ENCODE results near the gene ST6GALNAC3.

ST6GALNAC3 gene

DNA sequence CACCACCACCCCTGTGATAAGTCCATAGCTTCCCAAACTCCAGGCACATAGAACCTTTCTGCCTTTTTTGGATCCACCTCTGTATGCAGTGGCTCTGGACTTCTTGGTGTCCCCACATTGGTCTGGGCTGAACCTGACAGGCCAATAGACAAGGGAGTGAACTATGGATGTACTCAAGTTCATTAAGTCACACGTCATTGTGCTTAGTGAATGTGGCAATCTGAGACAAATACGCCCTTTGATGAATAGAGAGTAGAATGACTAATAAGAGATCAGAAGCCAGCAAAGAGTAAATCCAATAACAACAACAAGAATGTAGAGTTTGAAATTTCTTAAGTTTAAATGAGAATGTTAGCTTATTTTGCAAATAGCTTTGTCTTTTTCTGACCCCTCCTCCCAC is 114.8 kb downstream of the ST6GALNAC3 start:
- no peak overlapping the region for H3K27ac Mint-ChIP-seq

DNA sequence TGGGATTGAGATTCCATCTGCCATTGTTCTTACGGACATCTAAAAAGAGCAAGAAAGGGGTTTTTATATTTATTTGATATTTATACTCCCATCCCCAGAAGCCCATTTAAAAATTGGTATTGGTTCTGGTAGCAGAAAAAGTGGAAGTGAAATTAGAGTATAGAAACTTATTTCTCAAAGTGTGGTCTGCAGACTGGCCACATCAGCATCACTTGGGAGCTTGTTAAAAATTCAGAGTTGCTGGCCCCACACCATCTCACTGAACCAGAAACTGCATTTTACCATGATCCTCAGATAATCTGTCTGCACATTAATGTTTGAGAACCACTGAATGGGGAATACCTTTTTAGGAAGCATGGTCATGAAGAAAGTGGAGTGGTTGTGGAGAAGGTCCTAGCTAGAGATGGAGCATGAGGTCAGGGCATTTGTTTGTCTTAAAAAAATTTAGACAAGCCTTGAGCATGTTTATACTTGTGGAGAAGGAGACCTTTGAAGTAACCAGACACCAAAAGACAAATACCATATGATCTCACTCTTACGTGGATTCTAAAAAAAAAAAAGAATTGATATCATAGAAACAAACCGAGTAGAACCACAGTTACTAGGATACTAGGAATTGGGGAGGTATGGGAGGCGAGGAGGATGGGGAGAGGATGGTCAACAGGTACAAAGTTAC is 116.3 kb downstream of the ST6GALNAC3 start:
- no peaks in the 10 kb centered on the region for H3K27me3 Mint-ChIP-seq
- CTCF ChIA-PET: no interaction called here
- no peaks in the 10 kb centered on the region for H3K4me1 Mint-ChIP-seq
- DNase-seq: no peak
- no peaks in the 10 kb centered on the region for H3K36me3 Mint-ChIP-seq
- H3K27ac Mint-ChIP-seq: no peak overlapping the region
- H3K9me3 Mint-ChIP-seq: no peaks in the 10 kb centered on the region
- no peak overlapping the region for H3K4me3 Mint-ChIP-seq

More for the DNA sequence above, 114.8 kb downstream of the ST6GALNAC3 start:
- H3K4me3 Mint-ChIP-seq: no peak overlapping the region
- H3K36me3 Mint-ChIP-seq: no peaks in the 10 kb centered on the region
- no peaks in the 10 kb centered on the region for H3K4me1 Mint-ChIP-seq
- H3K27me3 Mint-ChIP-seq: no peaks in the 10 kb centered on the region
- H3K9me3 Mint-ChIP-seq: no peaks in the 10 kb centered on the region
- CTCF ChIA-PET: no interaction called here
- no peak for DNase-seq

DNA sequence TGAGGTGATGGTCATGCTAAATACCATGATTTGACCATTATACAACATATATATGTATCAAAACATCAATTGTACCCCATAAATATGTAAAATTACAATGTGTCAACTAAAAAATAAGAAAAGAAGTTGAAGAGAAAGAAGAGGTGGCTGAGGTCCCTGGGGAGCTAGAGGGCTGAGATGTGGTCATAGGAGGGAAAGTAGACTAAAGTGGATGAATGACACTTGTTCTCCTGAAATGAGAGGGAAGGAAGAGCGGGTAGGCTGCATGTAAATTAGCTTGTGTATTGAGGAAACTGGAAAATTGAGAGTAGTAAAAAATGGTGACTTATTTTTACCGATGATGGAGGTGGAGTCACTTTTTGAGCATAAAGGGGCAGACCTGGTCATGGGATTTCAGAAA is 117.0 kb downstream of the ST6GALNAC3 start:
- Mint-ChIP-seq H3K4me3 (no peak overlapping the region), H3K36me3 (no peaks in the 10 kb centered on the region), H3K27ac (no peak overlapping the region), H3K27me3 (no peaks in the 10 kb centered on the region), H3K9me3 (no peaks in the 10 kb centered on the region), H3K4me1 (no peaks in the 10 kb centered on the region)
- CTCF ChIA-PET: no interaction called here
- DNase-seq: no peak

DNA sequence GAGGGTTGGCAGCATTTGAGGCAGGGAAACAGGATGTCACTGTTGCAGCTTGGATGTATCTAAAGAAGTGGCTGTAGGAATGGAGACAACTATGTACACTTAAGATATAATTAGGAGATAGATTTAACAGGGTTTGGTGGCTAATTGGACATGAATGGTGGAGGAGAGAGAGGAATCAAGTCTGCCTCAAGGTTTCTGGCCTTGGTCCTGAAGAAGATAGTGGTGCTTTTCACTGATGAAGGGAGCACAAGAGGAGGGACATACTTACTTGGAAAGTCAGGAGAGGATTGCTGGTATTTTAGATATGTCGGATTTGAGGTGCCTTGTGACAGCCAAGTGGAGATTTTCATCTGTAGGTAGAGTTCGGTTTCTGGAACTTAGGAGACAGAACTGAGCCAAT is 123.9 kb downstream of the ST6GALNAC3 start:
- Mint-ChIP-seq H3K9me3 (peaks cover 3% of the 10 kb centered on the region), H3K27ac (no peak overlapping the region), H3K4me1 (no peaks in the 10 kb centered on the region), H3K36me3 (no peaks in the 10 kb centered on the region), H3K4me3 (no peak overlapping the region), H3K27me3 (peaks cover 4% of the 10 kb centered on the region)
- DNase-seq: no peak
- CTCF ChIA-PET: no interaction called here

DNA sequence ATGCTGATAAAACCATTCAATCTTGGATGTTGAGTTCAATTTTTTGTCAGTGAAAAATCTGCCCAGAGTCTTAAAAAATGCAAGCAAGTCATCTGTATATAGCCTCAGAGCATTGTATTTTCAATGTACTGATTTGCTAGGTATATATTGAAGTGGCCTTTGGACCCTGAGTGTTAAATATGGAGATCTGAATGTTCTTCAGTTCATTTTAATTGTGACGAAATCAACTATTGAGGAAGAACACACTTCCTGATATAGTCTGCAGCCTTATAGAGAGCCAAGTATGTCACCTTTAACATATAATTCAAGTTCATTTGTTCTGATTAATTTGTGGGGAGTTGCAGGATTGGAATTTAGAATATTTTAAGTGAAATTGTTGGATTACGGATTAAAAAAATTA is 128.1 kb downstream of the ST6GALNAC3 start:
- Mint-ChIP-seq H3K36me3 (no peaks in the 10 kb centered on the region), H3K4me1 (no peaks in the 10 kb centered on the region), H3K27ac (no peak overlapping the region), H3K9me3 (peaks cover 3% of the 10 kb centered on the region), H3K27me3 (peaks cover 4% of the 10 kb centered on the region), H3K4me3 (no peak overlapping the region)
- CTCF ChIA-PET: no interaction called here
- no peak for DNase-seq

DNA sequence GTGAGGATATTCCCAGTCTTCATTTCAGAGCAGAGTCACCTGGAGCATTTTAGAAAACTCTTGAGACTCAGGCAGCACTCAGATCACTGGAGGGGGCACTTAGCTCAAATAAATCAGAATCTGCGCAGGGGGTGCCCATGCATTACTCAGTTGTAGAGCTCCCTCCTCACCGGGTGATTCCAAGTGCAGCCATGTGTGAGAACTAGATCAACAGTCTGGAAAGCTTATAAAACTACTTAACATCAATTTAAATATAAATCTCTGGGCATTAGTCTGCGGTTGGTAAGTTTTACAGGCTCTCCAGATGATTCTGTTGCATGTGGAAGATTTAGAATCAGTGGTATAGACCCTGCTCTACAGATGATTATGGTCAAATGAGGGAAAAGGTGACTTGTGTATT is 128.6 kb downstream of the ST6GALNAC3 start:
- no peaks in the 10 kb centered on the region for H3K4me1 Mint-ChIP-seq
- no peak overlapping the region for H3K27ac Mint-ChIP-seq
- H3K9me3 Mint-ChIP-seq: peaks cover 3% of the 10 kb centered on the region
- no peaks in the 10 kb centered on the region for H3K36me3 Mint-ChIP-seq
- no peak overlapping the region for H3K4me3 Mint-ChIP-seq
- CTCF ChIA-PET: no interaction called here
- peaks cover 4% of the 10 kb centered on the region for H3K27me3 Mint-ChIP-seq
- DNase-seq: no peak

DNA sequence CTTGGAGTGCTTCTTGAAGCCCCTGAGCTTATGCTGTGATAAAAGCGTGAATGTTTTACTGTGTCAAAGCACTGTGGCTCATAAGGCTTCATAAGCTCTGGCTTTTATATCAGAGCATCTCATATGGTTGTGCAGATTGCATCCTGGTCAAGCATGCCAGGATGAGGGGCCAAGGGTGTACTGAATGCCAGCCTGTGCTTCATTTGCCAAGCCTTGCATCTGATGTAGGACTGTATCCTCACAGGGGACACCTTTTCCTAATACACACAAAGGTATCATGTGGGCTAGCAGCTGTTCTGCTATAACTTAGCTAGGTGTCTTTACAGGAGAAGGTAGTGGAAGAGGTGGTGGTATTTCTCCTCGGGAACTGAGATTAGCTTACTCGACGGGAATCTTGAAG is 134.7 kb downstream of the ST6GALNAC3 start:
- Mint-ChIP-seq H3K27ac (no peak overlapping the region), H3K9me3 (peaks cover 2% of the 10 kb centered on the region), H3K27me3 (no peaks in the 10 kb centered on the region), H3K36me3 (no peaks in the 10 kb centered on the region), H3K4me3 (no peak overlapping the region), H3K4me1 (peaks cover 3% of the 10 kb centered on the region)
- CTCF ChIA-PET: no interaction called here
- DNase-seq: no peak

DNA sequence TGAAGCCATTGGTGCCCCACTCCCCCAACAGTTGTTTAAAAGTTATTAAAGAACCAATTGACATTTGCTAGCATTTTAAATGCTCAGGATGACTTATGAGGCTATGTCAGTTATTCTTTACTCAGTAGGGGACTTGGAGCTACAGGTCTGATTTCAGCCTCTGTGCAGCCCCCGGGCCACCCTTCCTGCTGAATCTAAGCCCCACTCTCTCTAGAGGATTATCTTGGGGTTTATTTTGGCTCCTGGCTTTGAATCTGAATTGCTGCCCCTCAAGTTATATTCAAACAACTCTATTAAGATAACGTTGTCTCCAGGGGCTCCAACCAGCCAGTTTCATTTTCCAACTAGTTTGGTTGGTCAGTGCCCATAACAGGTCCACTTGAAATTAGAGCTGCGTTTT is 135.1 kb downstream of the ST6GALNAC3 start:
- Mint-ChIP-seq H3K27ac (no peak overlapping the region), H3K4me1 (peaks cover 3% of the 10 kb centered on the region), H3K9me3 (peaks cover 2% of the 10 kb centered on the region), H3K36me3 (no peaks in the 10 kb centered on the region), H3K4me3 (no peak overlapping the region), H3K27me3 (no peaks in the 10 kb centered on the region)
- CTCF ChIA-PET: no interaction called here
- no peak for DNase-seq

DNA sequence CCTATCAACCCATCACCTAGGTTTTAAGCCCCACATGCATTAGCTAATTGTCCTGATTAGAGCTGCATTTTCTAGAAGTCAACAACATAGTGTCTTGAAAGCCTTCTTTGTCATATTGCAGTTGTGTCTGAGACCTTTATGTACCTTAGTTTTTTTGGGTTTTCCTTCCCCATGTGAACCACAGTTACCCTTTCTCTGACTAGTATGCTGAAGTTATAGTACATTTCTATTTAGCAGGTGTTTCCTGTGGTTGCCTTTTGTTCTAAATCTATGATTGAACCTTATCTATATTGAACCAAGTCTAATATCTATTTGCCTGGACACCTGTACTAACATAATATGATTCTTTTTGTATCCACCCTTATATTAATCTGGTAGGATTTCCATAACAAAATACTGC is 135.6 kb downstream of the ST6GALNAC3 start:
- Mint-ChIP-seq H3K4me3 (no peak overlapping the region), H3K27ac (no peak overlapping the region), H3K9me3 (peaks cover 2% of the 10 kb centered on the region), H3K4me1 (peaks cover 3% of the 10 kb centered on the region), H3K36me3 (no peaks in the 10 kb centered on the region), H3K27me3 (no peaks in the 10 kb centered on the region)
- CTCF ChIA-PET: no interaction called here
- no peak for DNase-seq

DNA sequence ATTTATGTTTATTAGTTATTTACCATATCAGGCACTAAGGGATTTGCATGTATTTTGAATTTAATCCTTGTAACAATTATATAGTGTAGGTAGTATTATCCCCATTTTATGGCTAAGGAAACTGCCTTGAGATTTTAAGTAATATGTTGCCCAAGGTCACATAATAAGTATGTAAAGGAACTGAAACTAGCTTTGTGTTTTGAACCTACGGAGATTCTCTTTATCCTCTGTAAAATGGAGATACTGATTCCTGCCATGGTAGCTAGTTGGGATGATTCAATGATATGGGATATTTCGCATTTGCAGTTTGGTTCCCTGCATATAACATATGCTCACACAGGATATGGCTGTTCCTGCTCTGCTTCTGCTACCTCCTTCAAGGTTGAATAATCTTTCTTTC is 144.3 kb downstream of the ST6GALNAC3 start:
- H3K4me1 Mint-ChIP-seq: peaks cover 2% of the 10 kb centered on the region
- CTCF ChIA-PET: interaction anchor here (1.5 kb wide), 1 partner anchor 65 kb away, joined by 4 read pairs; no protein-coding TSS in a partner anchor
- H3K27ac Mint-ChIP-seq: no peak overlapping the region

DNA sequence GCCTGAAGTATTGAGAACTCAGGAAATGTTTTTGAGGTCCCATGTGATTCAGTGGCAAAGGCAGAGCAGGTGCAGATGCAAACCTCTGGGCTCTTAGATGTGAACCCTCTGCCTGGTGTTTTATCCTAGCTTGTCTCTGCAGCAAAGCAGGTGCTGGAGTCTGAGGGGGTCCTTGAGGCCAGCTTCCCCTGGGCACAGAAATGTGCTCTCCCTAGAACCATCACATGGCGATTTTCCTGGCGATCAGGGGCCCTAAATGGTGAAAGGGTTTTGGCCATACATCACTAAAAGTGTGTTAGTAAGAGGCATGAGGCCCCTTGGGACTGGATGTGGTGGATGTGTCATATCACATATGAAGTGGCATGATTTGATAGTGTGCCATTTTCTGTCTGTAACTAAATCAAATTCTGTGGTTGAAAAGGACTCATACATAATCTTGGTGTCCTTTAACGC is 144.8 kb downstream of the ST6GALNAC3 start:
- Mint-ChIP-seq H3K9me3 (peaks cover 6% of the 10 kb centered on the region), H3K27ac (no peak overlapping the region), H3K4me1 (peaks cover 2% of the 10 kb centered on the region), H3K36me3 (no peaks in the 10 kb centered on the region), H3K4me3 (no peak overlapping the region), H3K27me3 (no peaks in the 10 kb centered on the region)
- no peak for DNase-seq
- CTCF ChIA-PET: interaction anchor here (1.5 kb wide), 1 partner anchor 65 kb away, joined by 4 read pairs; no protein-coding TSS in a partner anchor

More for the DNA sequence above, 144.3 kb downstream of the ST6GALNAC3 start:
- Mint-ChIP-seq H3K4me3 (no peak overlapping the region), H3K27me3 (no peaks in the 10 kb centered on the region), H3K9me3 (peaks cover 6% of the 10 kb centered on the region), H3K36me3 (no peaks in the 10 kb centered on the region)
- DNase-seq: no peak

DNA sequence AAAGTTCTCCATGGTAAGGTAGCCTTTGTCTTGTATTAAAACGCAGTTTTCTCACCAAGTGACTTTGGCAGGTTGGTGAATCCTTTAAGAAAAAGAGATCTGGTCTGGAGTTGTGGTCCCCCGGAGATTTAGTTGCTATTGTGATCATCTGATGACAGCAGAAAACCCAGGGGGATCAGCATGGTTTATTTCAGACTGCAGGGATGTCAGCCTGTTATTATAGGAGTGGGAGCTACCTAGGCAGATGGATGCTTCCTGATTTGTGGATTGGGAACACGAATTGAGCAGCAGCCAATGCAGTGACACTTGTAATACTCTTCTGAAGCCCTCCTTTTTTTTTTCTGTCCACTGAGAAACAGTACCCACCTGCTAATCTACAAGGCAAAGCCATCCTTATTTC is 150.2 kb downstream of the ST6GALNAC3 start:
- DNase-seq: no peak
- CTCF ChIA-PET: no interaction called here
- H3K27me3 Mint-ChIP-seq: no peaks in the 10 kb centered on the region
- H3K36me3 Mint-ChIP-seq: no peaks in the 10 kb centered on the region
- peaks cover 6% of the 10 kb centered on the region for H3K9me3 Mint-ChIP-seq
- peaks cover 5% of the 10 kb centered on the region for H3K4me1 Mint-ChIP-seq
- no peak overlapping the region for H3K27ac Mint-ChIP-seq
- H3K4me3 Mint-ChIP-seq: no peak overlapping the region

DNA sequence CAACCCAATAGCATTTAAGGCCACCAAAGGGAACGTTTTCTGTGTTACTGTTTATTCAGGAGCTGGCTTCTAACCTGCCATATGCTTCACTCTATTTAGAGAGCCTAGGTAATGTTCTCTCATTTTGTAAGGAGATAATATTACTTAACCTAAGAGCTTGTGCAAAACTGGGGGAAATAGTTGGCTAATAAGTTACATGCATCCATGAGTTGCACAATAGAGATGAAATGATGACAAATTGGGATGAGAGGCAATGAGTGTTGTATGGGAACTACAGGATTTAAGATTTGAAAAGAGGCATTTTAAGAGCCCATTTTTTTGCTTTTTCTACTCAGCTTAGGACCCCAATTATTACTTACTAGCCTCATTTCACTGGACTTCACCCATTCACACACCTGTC is 151.0 kb downstream of the ST6GALNAC3 start:
- H3K36me3 Mint-ChIP-seq: no peaks in the 10 kb centered on the region
- H3K27ac Mint-ChIP-seq: no peak overlapping the region
- peaks cover 5% of the 10 kb centered on the region for H3K4me1 Mint-ChIP-seq
- peaks cover 6% of the 10 kb centered on the region for H3K9me3 Mint-ChIP-seq
- no peaks in the 10 kb centered on the region for H3K27me3 Mint-ChIP-seq
- no peak overlapping the region for H3K4me3 Mint-ChIP-seq
- DNase-seq: no peak
- CTCF ChIA-PET: no interaction called here

DNA sequence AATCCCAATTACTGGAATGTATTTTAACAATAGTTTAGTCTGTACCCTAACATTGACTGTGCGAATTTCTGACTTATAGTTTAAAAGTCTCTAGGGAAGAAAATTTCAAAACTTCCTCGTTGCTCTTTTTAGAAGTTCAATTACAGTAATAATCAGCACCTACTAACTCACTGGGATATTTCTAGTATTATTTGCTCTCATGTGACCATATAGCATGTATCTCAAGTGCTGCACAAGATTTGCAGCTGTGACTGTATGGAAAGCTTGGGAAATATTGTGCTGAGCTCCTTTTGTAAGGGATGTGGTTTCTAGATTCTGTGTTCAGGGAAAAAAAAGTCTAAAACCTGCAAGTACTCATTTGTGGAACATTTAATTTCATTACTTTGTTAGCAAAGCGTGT is 153.1 kb downstream of the ST6GALNAC3 start:
- H3K4me3 Mint-ChIP-seq: no peak overlapping the region
- CTCF ChIA-PET: no interaction called here

DNA sequence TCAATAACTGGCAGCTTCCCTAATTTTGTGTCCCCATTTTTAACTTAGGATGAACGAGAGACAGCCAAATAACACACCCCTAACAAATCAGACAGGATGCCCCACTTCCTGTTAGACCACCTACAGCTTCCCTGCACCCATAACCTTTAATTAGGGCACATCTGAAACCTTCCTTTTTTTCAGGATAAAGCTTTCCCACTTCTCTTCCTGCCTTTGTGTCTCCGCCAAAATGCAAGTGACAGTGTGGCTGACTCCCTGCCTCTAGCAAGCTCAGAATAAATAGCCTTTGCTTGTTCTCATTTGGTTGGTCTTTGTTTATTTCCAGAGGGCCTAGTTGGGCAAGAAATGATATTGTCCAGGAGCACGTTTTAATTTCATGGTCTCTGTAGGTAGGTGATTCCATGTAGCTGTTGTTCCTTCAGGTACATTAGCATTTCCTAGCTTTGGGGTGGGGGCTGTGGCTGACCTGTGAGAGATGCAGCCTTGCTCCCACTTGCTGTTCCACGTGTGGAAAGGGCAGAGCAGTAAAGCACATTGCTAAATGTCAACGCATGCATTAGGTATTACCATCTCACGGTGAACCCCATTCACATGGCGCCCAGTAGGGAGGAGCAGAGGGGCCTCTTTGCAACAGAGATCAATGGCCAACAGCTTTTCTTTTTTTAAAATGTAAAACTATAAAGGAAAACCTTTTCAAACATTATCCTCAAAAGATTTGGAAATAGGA is 154.9 kb downstream of the ST6GALNAC3 start:
- H3K27me3 Mint-ChIP-seq: no peaks in the 10 kb centered on the region
- CTCF ChIA-PET: no interaction called here
- peaks cover 14% of the 10 kb centered on the region for H3K4me1 Mint-ChIP-seq
- H3K9me3 Mint-ChIP-seq: peaks cover 1% of the 10 kb centered on the region
- no peaks in the 10 kb centered on the region for H3K36me3 Mint-ChIP-seq
- no peak overlapping the region for H3K4me3 Mint-ChIP-seq
- no peak for DNase-seq
- H3K27ac Mint-ChIP-seq: no peak overlapping the region

More for the DNA sequence above, 153.1 kb downstream of the ST6GALNAC3 start:
- Mint-ChIP-seq H3K9me3 (peaks cover 7% of the 10 kb centered on the region), H3K36me3 (no peaks in the 10 kb centered on the region), H3K27me3 (no peaks in the 10 kb centered on the region), H3K4me1 (peaks cover 14% of the 10 kb centered on the region), H3K27ac (no peak overlapping the region)
- no peak for DNase-seq
